Activated T-cell treated with anti-CD3 and anti-CD28 coated beads, Interleukin-2, amount 50 U/mL, for 4 hours (primary cell): ENCODE data around the gene RCAN2. TPM values are rescaled to one million over a fixed set of nuclear protein-coding genes. Genes with fewer than 3 reads are reported as not detected.

ENCODE experiments used
- ATAC-seq, 2 donors: fragments of 200-7000 bp; cut with Tn5 transposase; one replicate each; pipeline ENCODE4 v1.10.0; 2021
- DNase-seq: peaks from one replicate; pipeline ENCODE4 v3.0.0-alpha.2; 2020
- H3K27me3 Mint-ChIP-seq: one replicate; pipeline ENCODE4 v1.8.0; 2021; ENCODE audit warnings: low read depth, mixed read lengths
- H3K36me3 Mint-ChIP-seq: one replicate; pipeline ENCODE4 v1.8.0; 2022; ENCODE audit warnings: mixed read lengths; ENCODE audit not compliant: insufficient read depth
- H3K4me1 Mint-ChIP-seq: one replicate; pipeline ENCODE4 v1.8.0; 2021; ENCODE audit warnings: low read depth, mixed read lengths
- H3K4me3 Mint-ChIP-seq: one replicate; pipeline ENCODE4 v1.8.0; 2021; ENCODE audit warnings: mild to moderate bottlenecking, moderate library complexity, mixed read lengths
- H3K9me3 Mint-ChIP-seq: one replicate; pipeline ENCODE4 v1.8.0; 2021; ENCODE audit warnings: mixed read lengths
- total RNA-seq, 3 donors: library from RNA; stranded (reverse); gene quantifications; one replicate each; pipeline ENCODE4 v1.2.1, GENCODE V29; 2021

RCAN2 gene
- total RNA-seq, 3 donors from 2014 or later, result 0.48 to 1.5 (median 1.1) TPM

DNA sequence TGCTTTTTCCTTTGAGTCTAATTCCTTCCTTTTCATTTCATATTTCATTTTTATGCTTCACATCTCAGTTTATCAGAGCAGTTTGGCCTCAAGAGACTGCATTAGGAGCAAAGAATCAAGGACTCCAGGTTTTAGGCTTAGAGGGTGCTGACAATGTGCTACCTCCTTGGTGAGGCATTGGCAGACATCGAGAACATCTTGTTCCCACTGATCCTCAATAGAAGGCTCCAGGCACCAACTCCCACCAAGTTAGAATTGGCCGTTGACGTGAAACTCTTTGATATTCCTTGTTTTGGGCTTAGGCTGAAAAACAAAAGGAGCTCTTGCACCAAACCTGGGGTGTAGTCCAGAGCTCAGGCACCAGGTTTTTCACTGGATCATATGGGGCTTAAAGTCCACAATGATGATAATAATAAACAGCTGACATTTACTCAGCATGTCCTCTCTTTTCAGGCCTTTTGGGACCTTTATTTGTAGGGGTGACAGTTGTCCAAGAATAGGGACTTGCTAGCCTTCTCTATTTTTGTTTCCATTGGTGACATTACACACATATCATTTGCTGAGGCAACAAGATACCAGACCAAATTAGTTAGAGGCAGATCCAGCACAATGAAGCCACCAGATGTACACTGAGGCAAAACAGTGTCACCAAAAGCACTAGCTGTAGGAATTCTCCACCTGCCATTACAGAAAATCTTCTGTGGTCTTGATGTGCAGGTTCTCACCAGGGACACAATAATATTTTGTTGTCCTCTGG is 239.5 kb downstream of the RCAN2 start:
- ATAC-seq (no peak), DNase-seq (no peak)
- H3K4me3 Mint-ChIP-seq, result no peak overlapping the region
- H3K9me3 Mint-ChIP-seq, result no peaks in the 10 kb centered on the region
- no peaks in the 10 kb centered on the region for H3K4me1 Mint-ChIP-seq
- no peaks in the 10 kb centered on the region for H3K36me3 Mint-ChIP-seq
- H3K27me3 Mint-ChIP-seq, result peaks cover 5% of the 10 kb centered on the region

DNA sequence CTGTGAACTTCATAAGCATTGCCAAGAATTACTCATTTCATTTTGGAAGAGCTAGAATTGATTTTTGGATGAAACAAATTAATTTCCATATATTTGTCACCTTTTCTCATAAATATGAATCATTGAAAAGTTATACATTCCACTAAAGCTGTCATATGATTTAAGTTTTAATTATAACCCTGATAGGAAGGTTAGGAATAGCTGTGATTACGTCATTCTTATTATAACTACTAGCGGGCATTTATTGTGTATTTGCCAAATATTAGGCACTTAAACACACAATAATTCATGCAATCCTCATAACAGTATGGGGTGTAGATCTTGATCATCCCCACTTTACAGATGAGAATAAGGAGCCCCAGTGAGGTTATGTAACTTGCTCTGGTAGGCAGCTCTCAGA is 243.1 kb downstream of the RCAN2 start:
- DNase-seq (no peak), ATAC-seq (no peak)
- H3K36me3 Mint-ChIP-seq, result no peaks in the 10 kb centered on the region
- peaks cover 5% of the 10 kb centered on the region for H3K27me3 Mint-ChIP-seq
- no peaks in the 10 kb centered on the region for H3K9me3 Mint-ChIP-seq
- peaks cover 3% of the 10 kb centered on the region for H3K4me1 Mint-ChIP-seq
- H3K4me3 Mint-ChIP-seq, result no peak overlapping the region

DNA sequence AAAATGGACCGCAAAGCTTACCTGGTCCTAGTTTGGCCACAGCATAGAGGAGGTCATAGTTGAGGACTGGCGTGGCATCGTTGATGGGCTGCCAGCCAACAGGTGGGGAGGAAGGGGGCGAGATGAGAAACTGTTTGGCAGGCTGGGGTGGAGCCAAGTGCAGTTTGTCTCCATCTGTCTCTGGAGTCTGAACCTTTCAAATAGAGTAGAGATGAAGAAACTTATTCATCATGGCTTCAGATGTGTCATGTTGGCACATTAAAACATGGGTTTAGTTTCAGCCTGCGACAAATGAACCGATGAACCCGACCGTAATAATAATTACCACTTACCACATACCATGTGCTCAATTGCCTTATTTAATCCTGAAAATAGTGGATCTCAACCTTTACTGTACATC is 244.5 kb downstream of the RCAN2 start:
- Mint-ChIP-seq H3K4me3 (no peak overlapping the region), H3K4me1 (peaks cover 3% of the 10 kb centered on the region), H3K27me3 (peaks cover 5% of the 10 kb centered on the region), H3K9me3 (no peaks in the 10 kb centered on the region), H3K36me3 (no peaks in the 10 kb centered on the region)
- no peak for ATAC-seq
- DNase-seq, result no peak

DNA sequence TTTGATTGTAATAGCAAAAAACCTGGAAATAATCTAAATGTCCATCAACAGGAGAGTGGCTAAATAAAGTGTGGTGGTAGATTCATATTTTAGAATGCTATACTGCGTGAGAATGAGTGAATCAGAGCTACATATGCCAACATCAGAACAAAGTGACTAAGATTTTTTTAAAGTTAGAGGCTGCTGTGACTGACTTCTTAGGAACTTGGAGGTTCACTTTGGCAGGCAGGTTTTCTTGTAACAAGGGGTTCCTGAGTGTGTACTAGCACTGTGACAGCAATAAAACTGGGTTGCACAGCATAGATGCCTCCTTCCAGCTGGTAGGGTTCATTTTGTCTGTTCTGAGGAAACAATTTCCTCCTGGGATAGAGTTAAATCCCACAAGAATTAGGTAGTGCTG is 245.2 kb downstream of the RCAN2 start:
- ATAC-seq (no peak), DNase-seq (no peak)
- no peaks in the 10 kb centered on the region for H3K9me3 Mint-ChIP-seq
- H3K4me1 Mint-ChIP-seq, result peaks cover 3% of the 10 kb centered on the region
- H3K4me3 Mint-ChIP-seq, result no peak overlapping the region
- peaks cover 6% of the 10 kb centered on the region for H3K27me3 Mint-ChIP-seq
- H3K36me3 Mint-ChIP-seq, result no peaks in the 10 kb centered on the region

DNA sequence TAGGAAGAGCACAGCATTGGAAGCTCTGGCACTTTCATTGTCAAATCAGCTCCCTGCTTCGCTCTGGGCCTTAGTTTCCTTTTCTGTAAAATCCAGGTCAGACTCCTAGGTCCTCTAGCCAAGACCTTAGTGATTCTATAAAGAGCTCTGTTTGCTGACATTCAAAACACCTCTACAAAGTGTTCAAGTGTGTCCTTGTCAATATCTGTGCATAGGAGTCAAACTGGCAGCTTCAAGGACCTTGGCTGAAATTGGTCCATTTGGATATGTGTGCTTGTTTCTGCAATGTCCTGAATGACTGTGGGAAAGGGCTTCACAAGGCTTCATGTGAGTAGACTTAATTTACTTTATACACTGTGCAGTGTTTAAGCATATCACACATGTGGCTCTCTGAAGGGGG is 246.6 kb downstream of the RCAN2 start:
- no peak for ATAC-seq
- no peaks in the 10 kb centered on the region for H3K9me3 Mint-ChIP-seq
- H3K27me3 Mint-ChIP-seq, result peaks cover 4% of the 10 kb centered on the region
- no peak overlapping the region for H3K4me3 Mint-ChIP-seq
- H3K36me3 Mint-ChIP-seq, result no peaks in the 10 kb centered on the region
- H3K4me1 Mint-ChIP-seq, result peaks cover 3% of the 10 kb centered on the region
- no peak for DNase-seq

DNA sequence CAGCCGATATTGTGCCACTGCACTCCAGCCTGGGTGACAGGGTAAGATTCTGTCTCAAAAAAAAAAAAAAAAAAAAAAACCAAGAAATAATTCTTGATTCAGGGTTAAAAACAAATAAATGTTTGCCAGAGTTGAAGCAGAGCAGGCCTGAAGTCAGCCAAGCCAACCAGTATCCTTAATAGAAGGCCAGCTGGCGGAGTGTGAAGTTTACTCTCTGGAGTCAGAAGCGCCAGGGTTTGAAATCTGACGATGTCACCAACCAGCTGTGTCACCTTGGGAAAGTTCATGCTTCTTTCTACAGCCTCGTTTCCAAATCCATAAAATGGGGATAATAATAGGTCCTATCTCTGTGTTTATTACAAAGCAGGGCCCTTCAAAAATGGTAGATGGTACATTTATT is 247.5 kb downstream of the RCAN2 start:
- Mint-ChIP-seq H3K4me1 (peaks cover 3% of the 10 kb centered on the region), H3K27me3 (peaks cover 4% of the 10 kb centered on the region), H3K4me3 (no peak overlapping the region), H3K9me3 (no peaks in the 10 kb centered on the region), H3K36me3 (no peaks in the 10 kb centered on the region)
- DNase-seq (no peak), ATAC-seq (no peak)

DNA sequence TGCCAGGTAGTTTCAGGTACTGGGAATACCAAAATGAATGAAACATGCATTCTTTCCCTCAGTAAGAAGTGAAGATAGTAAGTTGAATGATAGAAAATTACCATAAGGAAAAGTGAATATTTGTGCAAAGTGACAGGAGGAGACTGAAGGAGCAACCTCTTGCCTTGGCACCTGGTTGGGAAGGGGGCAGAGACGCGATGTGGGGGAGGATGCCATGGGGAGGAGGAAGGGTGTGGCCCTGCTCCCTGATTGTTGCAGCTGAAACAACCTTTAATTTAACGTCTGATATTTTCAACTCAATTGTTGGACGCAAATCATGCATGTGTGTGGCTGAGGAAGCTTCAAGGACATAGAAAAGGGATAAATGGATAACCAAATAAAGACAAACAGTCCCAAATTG is 248.3 kb downstream of the RCAN2 start:
- no peaks in the 10 kb centered on the region for H3K36me3 Mint-ChIP-seq
- peaks cover 5% of the 10 kb centered on the region for H3K27me3 Mint-ChIP-seq
- peaks cover 3% of the 10 kb centered on the region for H3K4me1 Mint-ChIP-seq

DNA sequence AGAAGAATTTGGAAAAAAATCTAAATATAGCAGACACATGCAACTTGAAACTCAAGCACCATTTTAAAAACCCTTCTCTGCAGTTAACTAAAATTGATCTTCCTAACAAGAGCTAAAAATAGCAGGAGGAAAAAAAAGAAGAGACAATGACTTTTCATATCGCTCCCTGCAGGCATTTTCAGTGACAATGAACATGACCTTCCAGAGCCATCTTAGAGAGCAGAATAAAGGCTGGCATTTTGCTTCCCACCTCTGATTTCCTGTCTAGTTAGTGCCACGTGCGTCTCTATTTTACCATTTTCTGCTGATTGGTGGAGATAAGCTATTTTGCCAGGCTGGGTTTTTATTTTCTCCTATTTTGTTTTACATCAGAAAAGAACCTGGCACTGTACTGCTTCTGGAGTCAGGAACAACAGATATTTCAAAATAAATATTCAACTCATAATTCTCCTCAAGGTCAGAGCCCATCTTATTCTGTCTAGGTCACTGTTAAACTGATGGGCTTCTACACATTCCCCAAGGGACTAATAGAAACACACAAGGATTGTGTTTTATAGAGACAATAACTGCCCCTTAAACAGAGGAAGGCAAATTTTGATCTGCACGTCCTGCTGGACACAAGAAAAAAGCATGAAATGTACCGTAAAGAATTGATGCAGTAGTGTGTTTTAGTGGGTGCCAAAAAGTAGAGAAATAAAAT is 250.2 kb downstream of the RCAN2 start:
- Mint-ChIP-seq H3K4me1 (peaks cover 3% of the 10 kb centered on the region), H3K36me3 (no peaks in the 10 kb centered on the region), H3K27me3 (peaks cover 14% of the 10 kb centered on the region)

More for the DNA sequence above, 248.3 kb downstream of the RCAN2 start:
- Mint-ChIP-seq H3K4me3 (no peak overlapping the region), H3K9me3 (no peaks in the 10 kb centered on the region)
- ATAC-seq (no peak), DNase-seq (no peak)

DNA sequence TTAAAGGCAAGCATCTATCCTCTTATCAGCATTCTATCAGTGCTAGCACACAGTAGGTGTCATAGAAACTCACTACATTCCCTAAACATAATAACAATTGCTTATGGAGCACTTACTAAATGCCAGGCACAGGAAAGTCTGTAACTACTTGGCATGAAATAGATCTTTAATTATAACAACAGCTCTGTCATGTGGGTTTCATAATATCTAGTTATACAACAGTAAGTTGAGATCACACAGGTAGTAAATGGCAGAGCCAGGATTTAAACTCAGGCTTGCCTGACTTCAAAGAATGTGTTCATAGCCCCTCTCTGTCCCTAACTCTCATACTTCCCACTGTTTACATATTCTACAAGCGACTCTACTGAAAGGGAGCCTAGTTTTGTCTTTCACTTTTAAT is 254.5 kb downstream of the RCAN2 start:
- Mint-ChIP-seq H3K27me3 (peaks cover 23% of the 10 kb centered on the region), H3K4me1 (no peaks in the 10 kb centered on the region), H3K36me3 (no peaks in the 10 kb centered on the region), H3K4me3 (no peak overlapping the region), H3K9me3 (no peaks in the 10 kb centered on the region)
- no peak for ATAC-seq
- no peak for DNase-seq

More for the DNA sequence above, 250.2 kb downstream of the RCAN2 start:
- Mint-ChIP-seq H3K4me3 (no peak overlapping the region), H3K9me3 (no peaks in the 10 kb centered on the region)
- ATAC-seq, result no peak
- no peak for DNase-seq

DNA sequence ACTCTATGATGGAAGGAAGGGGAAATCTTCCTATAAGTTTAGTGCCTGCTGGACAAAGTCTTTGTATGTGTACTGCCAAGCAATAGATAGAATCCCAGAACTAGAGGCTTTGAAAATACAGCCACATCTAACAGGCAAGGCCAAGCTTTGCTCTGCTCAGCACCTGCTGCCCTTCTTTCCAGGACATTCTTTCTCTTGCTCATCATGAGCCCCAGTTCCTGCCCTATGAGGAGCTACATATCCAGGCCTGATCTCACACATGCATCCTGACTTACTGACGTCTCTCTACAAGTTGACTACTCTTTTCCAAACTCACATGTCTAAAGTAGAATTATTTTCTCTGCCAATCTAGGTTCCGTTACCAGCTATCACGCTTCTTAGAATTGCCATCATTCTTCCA is 256.0 kb downstream of the RCAN2 start:
- DNase-seq (no peak), ATAC-seq (no peak)
- peaks cover 21% of the 10 kb centered on the region for H3K27me3 Mint-ChIP-seq
- peaks cover 1% of the 10 kb centered on the region for H3K36me3 Mint-ChIP-seq
- H3K9me3 Mint-ChIP-seq, result peaks cover 3% of the 10 kb centered on the region
- H3K4me1 Mint-ChIP-seq, result no peaks in the 10 kb centered on the region
- H3K4me3 Mint-ChIP-seq, result no peak overlapping the region

DNA sequence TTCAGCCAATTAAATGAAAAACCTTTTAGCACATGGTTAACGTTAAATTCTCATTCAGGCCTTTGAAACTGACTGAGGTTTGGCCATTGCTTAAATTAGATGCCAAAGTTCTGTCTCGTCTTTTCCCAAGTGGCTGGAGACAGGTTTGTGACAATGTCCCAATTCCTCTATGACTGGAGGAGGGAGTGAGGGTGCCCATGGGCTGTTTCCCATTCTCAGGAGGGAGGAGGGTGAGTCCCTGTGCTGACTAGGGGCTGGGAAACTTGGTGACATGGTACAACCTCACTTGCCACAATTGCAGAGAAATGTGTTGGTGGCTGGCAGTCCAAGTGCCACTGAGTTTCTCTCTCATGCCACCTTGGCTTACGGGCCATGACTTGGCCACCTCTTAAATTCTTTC is 256.5 kb downstream of the RCAN2 start:
- ATAC-seq (no peak), DNase-seq (no peak)
- H3K4me3 Mint-ChIP-seq, result no peak overlapping the region
- H3K9me3 Mint-ChIP-seq, result peaks cover 3% of the 10 kb centered on the region
- H3K36me3 Mint-ChIP-seq, result peaks cover 1% of the 10 kb centered on the region
- no peaks in the 10 kb centered on the region for H3K4me1 Mint-ChIP-seq
- H3K27me3 Mint-ChIP-seq, result peaks cover 21% of the 10 kb centered on the region

DNA sequence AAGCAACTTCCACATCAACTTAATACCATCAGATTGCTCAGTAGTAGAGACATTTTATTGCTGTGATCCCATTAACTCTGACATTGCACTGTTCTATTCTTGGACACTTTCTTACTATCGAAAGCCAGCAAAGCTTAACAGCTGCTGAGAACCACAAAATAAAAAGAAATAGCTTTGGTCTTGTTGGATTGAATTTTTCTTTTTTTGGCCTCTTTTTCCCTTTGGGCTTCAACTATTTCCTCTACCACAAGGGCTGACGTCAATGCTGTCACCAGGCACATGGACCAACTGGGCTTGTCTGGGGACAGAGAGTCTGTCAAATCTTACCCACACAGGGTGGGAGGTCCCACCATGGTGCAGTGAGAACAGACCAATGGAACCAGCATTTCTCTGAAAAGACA is 257.1 kb downstream of the RCAN2 start:
- no peaks in the 10 kb centered on the region for H3K4me1 Mint-ChIP-seq
- DNase-seq (no peak), ATAC-seq (no peak)
- H3K4me3 Mint-ChIP-seq, result no peak overlapping the region
- H3K36me3 Mint-ChIP-seq, result peaks cover 1% of the 10 kb centered on the region
- peaks cover 20% of the 10 kb centered on the region for H3K27me3 Mint-ChIP-seq
- H3K9me3 Mint-ChIP-seq, result peaks cover 3% of the 10 kb centered on the region

DNA sequence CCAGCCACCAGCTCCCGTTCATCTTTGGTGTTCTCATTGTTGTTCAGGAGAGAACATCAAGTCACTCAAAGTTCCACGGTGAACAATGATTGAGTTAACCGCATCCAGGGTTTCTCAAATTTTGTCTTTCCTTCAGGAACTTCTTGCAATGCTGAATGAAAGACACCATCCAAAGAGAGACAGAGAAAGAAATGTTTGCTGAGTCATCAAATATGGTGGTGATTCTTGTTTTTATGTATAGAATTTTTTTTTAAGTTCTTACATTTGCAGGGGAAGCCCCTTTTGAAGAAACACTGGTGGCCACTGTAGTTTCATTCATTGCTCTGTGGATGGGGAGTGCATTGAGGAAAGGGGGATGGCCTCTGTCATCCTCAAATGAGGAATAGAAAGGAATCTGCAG is 258.1 kb downstream of the RCAN2 start:
- Mint-ChIP-seq H3K4me1 (no peaks in the 10 kb centered on the region), H3K36me3 (peaks cover 1% of the 10 kb centered on the region), H3K4me3 (no peak overlapping the region), H3K27me3 (peaks cover 27% of the 10 kb centered on the region), H3K9me3 (peaks cover 3% of the 10 kb centered on the region)
- ATAC-seq (no peak), DNase-seq (no peak)

DNA sequence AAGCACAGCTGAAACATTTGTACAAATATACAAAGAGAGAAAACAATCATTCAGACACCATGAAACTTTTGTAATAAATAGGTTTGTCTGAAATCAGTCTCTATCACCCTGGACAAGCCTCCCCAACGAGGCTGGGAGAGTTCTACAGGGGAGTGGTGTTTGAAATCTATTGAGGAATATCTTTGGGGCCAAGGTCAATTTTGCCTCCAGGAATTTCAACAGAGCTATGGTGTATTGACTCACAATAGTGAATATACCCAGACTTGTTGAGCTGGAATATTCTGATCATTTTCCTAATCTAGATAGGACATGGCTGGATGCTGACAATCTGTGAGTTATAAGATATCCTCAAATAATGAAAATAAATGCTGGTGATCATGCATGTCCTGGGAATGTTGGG is 269.0 kb downstream of the RCAN2 start:
- ATAC-seq, result no peak
- H3K36me3 Mint-ChIP-seq, result no peaks in the 10 kb centered on the region
- no peak for DNase-seq
- H3K4me3 Mint-ChIP-seq, result no peak overlapping the region
- H3K27me3 Mint-ChIP-seq, result no peaks in the 10 kb centered on the region
- peaks cover 9% of the 10 kb centered on the region for H3K4me1 Mint-ChIP-seq
- no peaks in the 10 kb centered on the region for H3K9me3 Mint-ChIP-seq

DNA sequence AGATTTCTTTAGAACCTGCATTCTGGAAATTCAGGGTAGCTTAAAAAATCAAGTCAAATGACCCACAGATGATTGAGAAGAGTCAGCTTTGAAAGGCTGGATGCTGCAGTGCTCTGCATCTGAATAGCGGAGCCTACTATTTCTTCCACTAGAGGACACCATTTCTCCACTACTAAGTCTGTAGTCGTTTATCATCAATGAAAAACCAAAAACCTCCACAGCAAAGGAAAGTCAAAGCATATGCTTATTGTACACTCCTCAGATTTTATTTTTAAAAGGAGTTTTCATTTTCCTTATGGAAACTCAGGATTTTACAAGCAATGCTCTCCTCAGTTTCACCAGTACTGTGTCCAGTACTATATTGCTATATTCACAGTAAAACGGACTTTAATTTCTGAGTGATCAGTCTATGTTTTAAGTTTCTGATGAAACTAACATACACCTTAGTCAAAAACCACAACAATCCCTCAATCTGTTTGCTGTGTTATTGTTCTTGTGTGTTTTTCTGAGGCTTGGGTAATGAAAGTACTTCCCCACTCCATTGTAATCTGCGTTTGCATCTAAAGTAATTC is 269.9 kb downstream of the RCAN2 start:
- H3K27me3 Mint-ChIP-seq, result no peaks in the 10 kb centered on the region
- H3K36me3 Mint-ChIP-seq, result no peaks in the 10 kb centered on the region
- ATAC-seq, result peak; percentile 45 to 51
- peaks cover 9% of the 10 kb centered on the region for H3K4me1 Mint-ChIP-seq
- no peaks in the 10 kb centered on the region for H3K9me3 Mint-ChIP-seq
- no peak for DNase-seq
- H3K4me3 Mint-ChIP-seq, result no peak overlapping the region
